Liver (tissue), 9 donors: ENCODE data around the gene RAB4A. TPM values are rescaled to one million over a fixed set of nuclear protein-coding genes. Genes with fewer than 3 reads are reported as not detected.

Experiments
- DNase-seq: peaks from one replicate; pipeline ENCODE4 v3.0.0-alpha.2; 2017; ENCODE audit warnings: low spot score
- H3K27ac ChIP-seq, 2 donors: one replicate each; pipeline ENCODE4 v1.7.0; 2013; ENCODE audit warnings: inconsistent platforms in 2 of 2, low read length in 2 of 2, control low read depth in 1 of 2, low read depth in 1 of 2, mild to moderate bottlenecking in 1 of 2
- H3K27me3 ChIP-seq, 4 donors: one replicate each; pipeline versions ENCODE4 v1.6.1 to v1.7.0; 2013; ENCODE audit warnings: low read length in 3 of 4, inconsistent platforms in 1 of 4, mild to moderate bottlenecking in 1 of 4, moderate library complexity in 1 of 4; ENCODE audit not compliant: control insufficient read depth in 4 of 4, insufficient read depth in 4 of 4
- H3K36me3 ChIP-seq, 4 donors: one replicate each; pipeline versions ENCODE4 v1.6.1 to v1.7.0; 2013; ENCODE audit warnings: low read length in 3 of 4, mild to moderate bottlenecking in 3 of 4, low read depth in 1 of 4, moderate library complexity in 1 of 4; ENCODE audit not compliant: control insufficient read depth in 4 of 4, insufficient read depth in 3 of 4
- H3K4me1 ChIP-seq, 4 donors: one replicate each; pipeline versions ENCODE4 v1.6.1 to v1.7.0; 2013; ENCODE audit warnings: low read length in 3 of 4, mild to moderate bottlenecking in 3 of 4, moderate library complexity in 1 of 4; ENCODE audit not compliant: control insufficient read depth in 4 of 4, insufficient read depth in 4 of 4
- H3K4me3 ChIP-seq, 3 donors: one replicate each; pipeline versions ENCODE4 v1.6.1 to v1.7.0; 2013; ENCODE audit warnings: low read length in 3 of 3, control low read depth in 1 of 3, low read depth in 1 of 3, mild to moderate bottlenecking in 1 of 3
- H3K9ac ChIP-seq, 2 donors: one replicate each; pipeline ENCODE4 v1.7.0; 2013; ENCODE audit warnings: low read length in 2 of 2, mild to moderate bottlenecking in 2 of 2, moderate library complexity in 2 of 2, control low read depth in 1 of 2, low read depth in 1 of 2
- H3K9me3 ChIP-seq, 4 donors: one replicate each; pipeline versions ENCODE4 v1.6.1 to v1.7.0; 2013; ENCODE audit warnings: low read length in 3 of 4; ENCODE audit not compliant: control insufficient read depth in 4 of 4
- FOXA2 ChIP-seq: IDR thresholded peaks from 2 replicates; pipeline ENCODE4 v1.6.1; 2016; ENCODE audit warnings: antibody characterized with exemption
- GABPA ChIP-seq, 2 donors: IDR thresholded peaks in 1 of 2; conservative IDR thresholded peaks in 1 of 2; 2 replicates each; pipeline ENCODE4 v1.6.1; 2016; ENCODE audit warnings: antibody characterized with exemption in 2 of 2, mild to moderate bottlenecking in 1 of 2, moderate library complexity in 1 of 2
- HNF4A ChIP-seq, 2 donors: conservative IDR thresholded peaks; 2 replicates each; pipeline ENCODE4 v1.6.1; 2016; ENCODE audit warnings: antibody characterized with exemption in 2 of 2, mild to moderate bottlenecking in 2 of 2
- HNF4G ChIP-seq: IDR thresholded peaks from 2 replicates; pipeline ENCODE4 v1.6.1; 2016; ENCODE audit warnings: antibody characterized with exemption
- JUND ChIP-seq, 2 donors: IDR thresholded peaks; 2 replicates each; pipeline ENCODE4 v1.6.1; 2016; ENCODE audit warnings: antibody characterized with exemption in 2 of 2
- NR2F2 ChIP-seq: IDR thresholded peaks from 2 replicates; pipeline ENCODE4 v1.6.1; 2016; ENCODE audit warnings: antibody characterized with exemption
- RAD21 ChIP-seq, 2 donors: IDR thresholded peaks; 2 replicates each; pipeline ENCODE4 v1.6.1; 2016; ENCODE audit warnings: antibody characterized with exemption in 2 of 2, mild to moderate bottlenecking in 2 of 2
- RXRA ChIP-seq, 2 donors: IDR thresholded peaks; 2 replicates each; pipeline ENCODE4 v1.6.1; 2017 to 2018; ENCODE audit warnings: antibody characterized with exemption in 2 of 2, mild to moderate bottlenecking in 1 of 2
- SP1 ChIP-seq: IDR thresholded peaks from 2 replicates; pipeline ENCODE4 v1.6.1; 2018; ENCODE audit warnings: antibody characterized with exemption, mild to moderate bottlenecking
- TAF1 ChIP-seq: conservative IDR thresholded peaks from 2 replicates; pipeline ENCODE4 v1.6.1; 2016; ENCODE audit warnings: antibody characterized with exemption, mild to moderate bottlenecking
- YY1 ChIP-seq: IDR thresholded peaks from 2 replicates; pipeline ENCODE4 v1.6.1; 2016; ENCODE audit warnings: antibody characterized with exemption, mild to moderate bottlenecking
- WGBS: extraction: QIAGEN DNeasy Blood & Tissue Kit; methylation state at CpG from one replicate; pipeline ENCODE4 v1.1.7; 2013; 5-methylcytosine and 5-hydroxymethylcytosine counted together
- polyA plus RNA-seq, 2 donors: library from polyadenylated mRNA; stranded (reverse) in 1 of 2; unstranded in 1 of 2; fragments of 200-250 nt in 1 of 2; fragments of >200 nt in 1 of 2; fragmentation: Nextera tagmentation in 1 of 2; extraction: Ambion mirVana in 1 of 2; gene quantifications; one replicate each; pipeline versions ENCODE4 v1.2.1 to v1.2.3, GENCODE V29; 2013 to 2015
- total RNA-seq, 2 donors: library from RNA; depleted of rRNA; stranded (reverse); fragments of >200 nt; gene quantifications; one replicate each; pipeline ENCODE4 v1.2.3, GENCODE V29; 2014
- TF ChIP-seq, protein P1 (sequence below): IDR thresholded peaks from 2 replicates; pipeline ENCODE4 v1.6.1; 2016; ENCODE audit warnings: antibody characterized with exemption
- TF ChIP-seq, protein P2 (sequence below): fragments of 150-350 bp; IDR thresholded peaks from 2 replicates; pipeline ENCODE4 v1.5.1; 2017; ENCODE audit warnings: improper control_type of control experiment, low read depth, low read length; ENCODE audit not compliant: missing input control
- TF ChIP-seq, protein P3 (sequence below): IDR thresholded peaks from 2 replicates; pipeline ENCODE4 v1.6.1; 2016; ENCODE audit warnings: antibody characterized with exemption, mild to moderate bottlenecking
- TF ChIP-seq, protein P4 (sequence below): IDR thresholded peaks from 2 replicates; pipeline ENCODE4 v1.6.1; 2016; ENCODE audit warnings: antibody characterized with exemption
- donor health status: healthy.
- donor health status: healthy.
- donor health status: healthy.
- donor health status: healthy.
- donor health status: healthy.

RAB4A gene
- total and polyA plus RNA-seq, 4 donors = 16.5 to 51.9 (median 29.5) TPM

DNA sequence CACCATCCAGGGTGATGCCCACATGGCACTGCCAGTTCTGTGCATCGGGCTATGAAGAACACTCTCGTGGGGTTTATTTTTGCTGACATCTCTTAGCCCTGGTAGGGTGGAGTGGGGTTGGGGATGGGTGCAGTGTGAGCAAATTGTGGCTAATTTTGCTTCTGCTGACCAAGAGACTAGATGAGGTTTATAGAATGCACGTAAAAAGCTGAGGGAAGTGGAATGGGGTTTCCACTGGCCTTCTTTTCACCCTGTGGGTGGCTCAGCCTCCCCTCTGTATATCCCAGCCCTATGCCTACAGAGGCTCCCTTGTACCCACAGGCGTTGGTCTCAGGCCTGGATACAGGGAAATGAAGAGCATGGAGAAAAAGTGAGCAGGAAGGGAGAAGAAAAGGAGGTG is 44.1 kb upstream of the RAB4A start:
- 77% methylated on average over 4 of the region's 4 CpGs for WGBS
- Histone ChIP-seq H3K9ac (no peak overlapping the region), H3K27me3 (no peaks in the 10 kb centered on the region), H3K9me3 (no peaks in the 10 kb centered on the region), H3K4me1 (peaks cover 3 to 48% (median 26%) of the 10 kb centered on the region in 4 donors), H3K4me3 (no peak overlapping the region), H3K36me3 (no peaks in the 10 kb centered on the region), H3K27ac (no peak overlapping the region)
- DNase-seq = no peak
- no peak for TF ChIP-seq HNF4A (conservative IDR thresholded peaks at IDR 0.05)
- no peak for TF ChIP-seq NR2F2
- TF ChIP-seq, protein P1, sequence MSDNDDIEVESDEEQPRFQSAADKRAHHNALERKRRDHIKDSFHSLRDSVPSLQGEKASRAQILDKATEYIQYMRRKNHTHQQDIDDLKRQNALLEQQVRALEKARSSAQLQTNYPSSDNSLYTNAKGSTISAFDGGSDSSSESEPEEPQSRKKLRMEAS = no peak
- TF ChIP-seq, protein P2, sequence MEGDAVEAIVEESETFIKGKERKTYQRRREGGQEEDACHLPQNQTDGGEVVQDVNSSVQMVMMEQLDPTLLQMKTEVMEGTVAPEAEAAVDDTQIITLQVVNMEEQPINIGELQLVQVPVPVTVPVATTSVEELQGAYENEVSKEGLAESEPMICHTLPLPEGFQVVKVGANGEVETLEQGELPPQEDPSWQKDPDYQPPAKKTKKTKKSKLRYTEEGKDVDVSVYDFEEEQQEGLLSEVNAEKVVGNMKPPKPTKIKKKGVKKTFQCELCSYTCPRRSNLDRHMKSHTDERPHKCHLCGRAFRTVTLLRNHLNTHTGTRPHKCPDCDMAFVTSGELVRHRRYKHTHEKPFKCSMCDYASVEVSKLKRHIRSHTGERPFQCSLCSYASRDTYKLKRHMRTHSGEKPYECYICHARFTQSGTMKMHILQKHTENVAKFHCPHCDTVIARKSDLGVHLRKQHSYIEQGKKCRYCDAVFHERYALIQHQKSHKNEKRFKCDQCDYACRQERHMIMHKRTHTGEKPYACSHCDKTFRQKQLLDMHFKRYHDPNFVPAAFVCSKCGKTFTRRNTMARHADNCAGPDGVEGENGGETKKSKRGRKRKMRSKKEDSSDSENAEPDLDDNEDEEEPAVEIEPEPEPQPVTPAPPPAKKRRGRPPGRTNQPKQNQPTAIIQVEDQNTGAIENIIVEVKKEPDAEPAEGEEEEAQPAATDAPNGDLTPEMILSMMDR = no peak
- no peak for TF ChIP-seq RAD21 (IDR thresholded peaks at IDR 0.05)
- TF ChIP-seq, protein P3, sequence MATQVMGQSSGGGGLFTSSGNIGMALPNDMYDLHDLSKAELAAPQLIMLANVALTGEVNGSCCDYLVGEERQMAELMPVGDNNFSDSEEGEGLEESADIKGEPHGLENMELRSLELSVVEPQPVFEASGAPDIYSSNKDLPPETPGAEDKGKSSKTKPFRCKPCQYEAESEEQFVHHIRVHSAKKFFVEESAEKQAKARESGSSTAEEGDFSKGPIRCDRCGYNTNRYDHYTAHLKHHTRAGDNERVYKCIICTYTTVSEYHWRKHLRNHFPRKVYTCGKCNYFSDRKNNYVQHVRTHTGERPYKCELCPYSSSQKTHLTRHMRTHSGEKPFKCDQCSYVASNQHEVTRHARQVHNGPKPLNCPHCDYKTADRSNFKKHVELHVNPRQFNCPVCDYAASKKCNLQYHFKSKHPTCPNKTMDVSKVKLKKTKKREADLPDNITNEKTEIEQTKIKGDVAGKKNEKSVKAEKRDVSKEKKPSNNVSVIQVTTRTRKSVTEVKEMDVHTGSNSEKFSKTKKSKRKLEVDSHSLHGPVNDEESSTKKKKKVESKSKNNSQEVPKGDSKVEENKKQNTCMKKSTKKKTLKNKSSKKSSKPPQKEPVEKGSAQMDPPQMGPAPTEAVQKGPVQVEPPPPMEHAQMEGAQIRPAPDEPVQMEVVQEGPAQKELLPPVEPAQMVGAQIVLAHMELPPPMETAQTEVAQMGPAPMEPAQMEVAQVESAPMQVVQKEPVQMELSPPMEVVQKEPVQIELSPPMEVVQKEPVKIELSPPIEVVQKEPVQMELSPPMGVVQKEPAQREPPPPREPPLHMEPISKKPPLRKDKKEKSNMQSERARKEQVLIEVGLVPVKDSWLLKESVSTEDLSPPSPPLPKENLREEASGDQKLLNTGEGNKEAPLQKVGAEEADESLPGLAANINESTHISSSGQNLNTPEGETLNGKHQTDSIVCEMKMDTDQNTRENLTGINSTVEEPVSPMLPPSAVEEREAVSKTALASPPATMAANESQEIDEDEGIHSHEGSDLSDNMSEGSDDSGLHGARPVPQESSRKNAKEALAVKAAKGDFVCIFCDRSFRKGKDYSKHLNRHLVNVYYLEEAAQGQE = no peak
- TF ChIP-seq TAF1 = no peak
- TF ChIP-seq FOXA2 = no peak
- TF ChIP-seq SP1 = no peak
- no peak for TF ChIP-seq RXRA (IDR thresholded peaks at IDR 0.05)
- no peak for TF ChIP-seq HNF4G
- no peak for TF ChIP-seq GABPA (IDR thresholded peaks at IDR 0.05 in 1 of 2, conservative IDR thresholded peaks at IDR 0.05 in 1 of 2)
- TF ChIP-seq, protein P4, sequence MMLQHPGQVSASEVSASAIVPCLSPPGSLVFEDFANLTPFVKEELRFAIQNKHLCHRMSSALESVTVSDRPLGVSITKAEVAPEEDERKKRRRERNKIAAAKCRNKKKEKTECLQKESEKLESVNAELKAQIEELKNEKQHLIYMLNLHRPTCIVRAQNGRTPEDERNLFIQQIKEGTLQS = no peak
- TF ChIP-seq JUND (IDR thresholded peaks at IDR 0.05) = no peak

DNA sequence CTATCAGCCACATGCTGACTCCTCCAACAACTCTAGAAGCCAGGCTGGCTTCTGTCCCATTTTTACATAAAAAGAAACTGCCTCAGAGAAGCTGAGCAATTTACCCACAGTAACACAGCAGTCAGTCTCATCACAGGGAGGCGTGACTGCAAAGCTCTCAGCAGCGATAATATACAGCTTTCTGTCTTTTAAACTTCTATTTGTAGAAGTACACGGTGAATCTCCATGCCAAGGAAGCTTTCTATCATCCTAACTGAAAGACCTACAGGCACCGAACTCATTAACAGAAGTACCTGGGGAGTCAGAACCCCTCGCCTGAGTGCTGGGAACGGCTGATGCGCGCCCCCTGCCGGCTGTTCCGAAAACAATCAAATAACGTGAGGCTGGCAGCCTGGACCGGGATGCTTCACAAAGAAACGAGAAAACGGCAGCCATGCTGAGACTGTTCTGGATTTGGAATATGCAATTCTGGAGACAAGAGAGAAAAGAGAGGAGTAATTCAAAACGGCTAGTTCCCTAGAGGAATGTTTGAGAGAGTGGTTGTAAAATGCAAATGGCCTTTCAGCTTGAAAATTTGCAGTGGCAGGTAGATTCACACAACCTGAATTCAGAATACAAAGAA is 43.5 kb upstream of the RAB4A start:
- H3K27me3 ChIP-seq = no peaks in the 10 kb centered on the region
- peaks cover 3 to 44% (median 26%) of the 10 kb centered on the region in 4 donors for H3K4me1 ChIP-seq
- H3K36me3 ChIP-seq = no peaks in the 10 kb centered on the region
- TF ChIP-seq RXRA (IDR thresholded peaks at IDR 0.05) (peak in 1 of 2 donors; percentile 11), RAD21 (IDR thresholded peaks at IDR 0.05) (peak; percentile 93 to 99), YY1 (peak; percentile 72), TAF1 (no peak)
- TF ChIP-seq, protein P2 = peak; percentile 74
- no peak overlapping the region for H3K4me3 ChIP-seq
- no peak overlapping the region for H3K9ac ChIP-seq
- WGBS = 12% methylated on average over 15 of the region's 15 CpGs
- DNase-seq = peak; percentile 85
- H3K27ac ChIP-seq = no peak overlapping the region
- no peaks in the 10 kb centered on the region for H3K9me3 ChIP-seq
